Measurements from ENCODE around the gene RBM17.
A peak's percentile ranks its signal among the peaks of the same experiment; 100 is the strongest.
"Not testable (repeated sequence)": the region's sequence is repeated elsewhere in the genome, so short reads cannot be mapped to it uniquely, and the experiment has no call there.

Gene RBM17, protein sequence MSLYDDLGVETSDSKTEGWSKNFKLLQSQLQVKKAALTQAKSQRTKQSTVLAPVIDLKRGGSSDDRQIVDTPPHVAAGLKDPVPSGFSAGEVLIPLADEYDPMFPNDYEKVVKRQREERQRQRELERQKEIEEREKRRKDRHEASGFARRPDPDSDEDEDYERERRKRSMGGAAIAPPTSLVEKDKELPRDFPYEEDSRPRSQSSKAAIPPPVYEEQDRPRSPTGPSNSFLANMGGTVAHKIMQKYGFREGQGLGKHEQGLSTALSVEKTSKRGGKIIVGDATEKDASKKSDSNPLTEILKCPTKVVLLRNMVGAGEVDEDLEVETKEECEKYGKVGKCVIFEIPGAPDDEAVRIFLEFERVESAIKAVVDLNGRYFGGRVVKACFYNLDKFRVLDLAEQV

DNA sequence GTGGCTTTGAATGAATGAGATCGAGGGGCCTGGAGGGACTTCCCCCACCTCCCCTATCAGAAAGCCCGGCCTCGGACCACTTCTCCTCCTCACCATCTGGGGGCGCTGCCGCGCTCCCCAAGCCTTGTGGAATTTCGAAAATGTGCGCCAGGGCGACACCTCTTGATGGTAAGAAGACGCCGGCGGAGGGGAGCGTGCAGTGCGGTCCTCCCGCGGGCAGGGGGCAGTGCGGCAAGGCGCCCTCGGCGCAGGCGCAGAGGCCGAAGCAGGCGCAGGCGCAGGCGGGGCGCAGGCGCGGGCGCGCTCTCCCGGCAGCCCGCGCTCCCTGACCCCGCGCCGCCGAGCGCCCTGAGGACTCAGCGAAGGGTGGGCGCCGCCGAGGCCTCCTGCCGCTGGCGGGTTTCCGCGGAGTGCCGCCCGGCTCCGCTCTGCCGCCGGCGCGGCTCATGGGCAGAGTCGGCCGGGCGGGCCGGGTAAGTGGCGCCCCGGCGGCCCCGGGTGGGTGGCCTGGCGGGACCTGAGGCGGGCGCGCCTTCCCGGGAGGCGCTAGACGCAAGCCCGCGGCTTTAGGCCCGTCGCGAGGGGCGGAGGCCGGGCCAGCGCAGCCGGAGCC lies at the start of gene RBM17:
Gene RBM17, plus strand, starts transcription at position 314 of the 613 bp plus-strand sequence. CDS start 8,032 bp downstream, outside the sequence.
- DNase-seq, result peak; percentile 69

DNA sequence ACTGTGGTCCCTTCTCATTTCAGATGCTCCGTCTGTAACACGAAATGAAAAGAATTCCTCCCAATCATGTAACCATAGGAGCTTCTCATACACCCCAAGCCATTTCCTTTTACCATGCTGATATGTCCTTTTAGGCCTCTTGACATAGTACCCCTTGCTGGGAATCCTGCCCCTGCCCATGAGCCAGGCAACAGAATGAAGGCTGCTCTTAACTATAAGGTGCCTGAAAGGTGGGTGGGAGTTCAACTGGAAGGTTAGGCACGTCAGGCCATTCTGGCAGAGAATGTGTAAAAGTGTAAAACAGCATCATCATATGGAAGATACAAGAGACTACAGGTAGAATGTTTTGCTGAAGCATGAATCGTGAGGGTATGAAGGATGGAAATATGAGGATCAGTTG lies 49.1 kb upstream of the RBM17 start:
- DNase-seq, result no peak

DNA sequence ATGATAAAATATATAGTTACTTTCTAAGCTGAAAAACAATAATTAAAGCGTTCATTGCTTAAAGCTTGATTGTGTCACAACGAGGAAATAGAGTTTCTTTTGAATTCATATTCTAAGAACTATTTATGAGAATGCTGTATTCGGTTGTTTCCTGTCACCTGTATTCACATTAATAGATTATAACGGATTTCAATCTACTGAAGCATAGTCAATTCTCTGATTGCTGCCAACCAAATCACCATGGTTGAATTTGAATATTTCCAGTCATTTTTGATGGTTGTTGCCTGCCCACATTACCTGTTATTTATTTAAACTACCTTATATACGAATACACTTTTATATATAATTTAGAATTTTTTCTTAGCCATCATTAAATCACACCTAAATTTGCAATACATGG lies 48.6 kb upstream of the RBM17 start:
- no peak for DNase-seq

DNA sequence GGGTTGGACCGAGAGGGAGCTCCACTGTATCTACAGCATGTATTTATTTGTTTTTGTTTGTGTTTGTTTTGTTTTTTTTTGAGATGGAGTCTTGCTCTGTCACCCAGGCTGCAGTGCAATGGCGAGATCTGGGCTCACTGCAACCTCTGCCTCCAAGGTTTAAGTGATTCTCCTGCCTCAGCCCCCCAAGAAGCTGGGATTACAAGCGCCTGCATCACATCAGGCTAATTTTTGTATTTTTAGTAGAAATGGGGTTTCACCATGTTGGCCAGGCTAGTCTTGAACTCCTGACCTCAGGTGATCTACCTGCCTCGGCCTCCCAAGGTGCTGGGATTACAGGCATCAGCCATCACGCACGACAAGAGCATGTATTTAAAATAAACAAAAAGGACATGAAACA lies 45.5 kb upstream of the RBM17 start:
- not testable (repeated sequence) for DNase-seq

DNA sequence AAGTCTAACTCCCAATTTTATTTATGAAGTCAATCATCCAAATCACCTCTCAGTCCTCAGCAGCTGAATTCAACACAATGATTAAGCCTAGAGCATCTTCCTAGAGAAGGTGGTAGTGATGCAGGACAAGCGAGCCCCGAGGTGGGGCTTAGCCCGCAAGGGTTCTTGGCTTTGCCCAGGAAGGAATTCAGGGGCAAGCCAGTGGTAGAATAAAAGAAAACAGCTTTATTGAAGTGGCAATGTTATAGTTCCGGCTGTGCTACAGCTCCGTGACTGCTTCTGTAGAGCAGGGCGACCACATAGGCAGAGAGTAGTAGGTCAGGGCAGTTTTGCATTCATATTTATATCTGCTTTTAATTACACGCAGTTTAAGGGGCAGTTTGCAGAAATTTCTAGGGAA lies 44.8 kb upstream of the RBM17 start:
- DNase-seq, result no peak

DNA sequence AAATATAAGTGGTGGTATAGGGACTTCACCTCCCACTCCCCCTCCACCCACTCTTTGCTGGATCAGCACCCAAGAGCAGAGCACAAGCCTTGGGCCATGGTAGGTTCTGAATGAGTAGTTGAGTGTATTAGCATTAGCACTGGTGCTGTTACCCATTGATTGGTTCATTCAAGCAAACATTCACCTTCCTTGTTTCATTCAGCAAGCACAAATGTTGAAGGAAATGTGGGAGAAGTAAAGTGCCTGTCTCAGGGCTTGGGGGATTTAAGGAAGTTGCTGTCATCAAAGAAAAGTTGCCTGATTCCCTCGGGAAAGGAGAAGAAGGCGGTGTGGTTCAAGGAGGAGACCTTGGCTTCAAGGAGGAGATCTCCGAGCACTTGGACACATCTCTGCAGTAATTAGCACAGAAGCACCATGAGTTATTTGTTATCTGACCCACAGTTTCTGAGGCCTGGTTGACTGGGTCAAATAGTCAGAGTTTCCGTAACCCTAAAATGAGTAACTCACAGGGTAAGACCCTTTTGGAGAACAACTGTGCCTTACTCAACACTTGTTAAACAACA lies 44.0 kb upstream of the RBM17 start:
- DNase-seq, result no peak

DNA sequence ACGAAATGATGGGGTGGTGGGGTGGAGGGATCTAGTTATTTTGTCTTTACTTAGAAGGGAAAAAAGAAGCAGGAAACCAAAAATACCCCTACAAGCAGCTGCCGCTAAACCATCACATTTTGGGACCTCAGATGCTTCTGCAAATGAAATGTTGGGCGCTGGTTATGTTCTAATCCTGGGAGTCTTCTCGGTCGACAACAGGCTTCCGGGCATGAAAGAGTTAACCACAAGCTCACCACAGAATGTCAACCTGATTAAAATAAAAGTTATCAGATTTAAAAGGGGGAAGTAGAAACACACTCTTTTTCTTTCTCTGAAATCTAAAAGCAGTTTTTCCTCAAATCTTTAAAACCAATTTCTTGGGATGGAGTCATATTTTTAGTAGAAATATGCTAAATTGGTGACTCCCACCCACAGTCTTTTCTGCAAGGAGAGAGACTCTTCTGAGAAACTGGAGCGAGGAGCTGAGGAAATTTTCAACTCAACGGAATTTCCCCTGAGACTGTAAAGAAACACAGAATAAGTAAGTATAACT lies 43.5 kb upstream of the RBM17 start:
- DNase-seq, result no peak

DNA sequence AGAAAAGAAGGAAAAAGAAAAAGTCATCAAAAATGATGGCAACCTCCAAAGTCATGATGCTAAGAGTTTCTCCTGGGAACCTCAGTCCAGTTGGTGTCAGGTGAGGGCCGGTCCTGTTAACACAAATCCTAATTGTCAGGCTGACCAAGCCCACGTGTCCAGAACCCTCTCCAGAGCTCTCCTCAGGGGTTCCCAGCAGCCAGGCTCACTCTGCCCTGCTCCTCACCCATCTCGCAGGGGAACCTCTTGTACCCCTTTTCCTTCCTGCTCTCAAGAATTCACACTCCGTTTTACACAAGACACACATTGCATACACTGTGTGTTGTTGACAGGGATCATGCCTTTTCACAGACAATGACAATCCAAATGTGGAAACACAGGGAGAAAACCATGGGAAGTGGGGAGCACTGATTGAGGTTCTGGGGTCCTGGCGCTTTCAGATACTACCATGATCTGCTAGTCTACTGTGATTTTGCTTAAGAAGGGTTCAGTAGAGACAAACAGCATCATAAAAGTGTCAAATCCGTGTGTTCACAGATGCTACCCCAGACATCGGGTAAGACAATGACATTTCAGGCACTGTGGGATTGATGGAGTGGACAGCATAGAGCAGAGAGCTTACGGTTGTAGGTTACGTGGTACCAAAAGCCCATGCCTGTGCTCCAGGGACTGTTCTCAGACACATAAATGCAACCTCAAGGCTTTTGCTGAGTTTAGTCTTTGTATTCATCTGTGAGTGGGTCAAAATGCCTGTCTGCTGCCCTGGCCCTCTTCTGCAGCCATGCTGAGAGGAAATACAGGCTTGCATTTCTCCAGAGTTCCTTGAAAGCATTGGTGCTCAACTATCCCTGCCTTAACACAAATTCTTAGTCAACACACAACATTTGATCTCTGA lies 42.7 kb upstream of the RBM17 start:
- DNase-seq, result no peak

DNA sequence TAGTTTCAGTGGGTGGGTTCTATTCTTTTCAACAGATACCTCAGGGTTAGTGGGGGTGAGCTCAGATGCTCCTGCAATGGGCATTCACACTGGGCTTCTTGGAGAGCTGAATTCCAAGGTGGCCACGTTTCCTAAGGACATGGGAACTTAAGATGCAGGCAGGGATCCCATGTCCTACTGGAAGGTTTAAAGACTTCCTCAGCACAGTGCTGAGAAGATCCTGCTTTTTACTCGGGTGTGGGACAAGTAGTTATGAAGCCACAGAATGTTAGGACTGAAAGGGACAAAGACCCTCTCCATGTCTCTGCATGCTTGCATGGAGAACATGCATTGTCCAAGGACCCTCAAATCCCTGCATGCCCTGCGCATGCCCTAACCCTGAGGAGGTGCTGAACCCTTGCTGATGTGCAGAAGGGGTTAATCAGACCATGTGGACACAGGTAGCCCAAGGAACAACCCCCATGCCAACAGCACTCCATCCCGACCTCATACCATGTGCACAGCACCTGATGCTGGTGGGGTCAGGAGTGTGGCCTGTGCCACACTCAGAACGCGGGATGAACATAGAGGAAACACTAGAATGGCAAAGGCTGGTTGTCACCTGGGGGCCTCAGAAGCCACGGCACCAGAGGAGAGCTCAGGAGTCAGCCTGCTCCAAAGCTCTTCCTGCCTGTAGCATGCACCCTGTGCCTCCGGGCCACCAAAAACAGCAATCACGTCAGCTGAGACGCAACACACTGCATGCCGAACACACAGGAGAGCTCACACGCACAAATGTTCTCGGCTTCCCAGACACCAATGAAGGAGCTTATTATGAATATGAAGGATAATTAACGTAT lies 41.8 kb upstream of the RBM17 start:
- no peak for DNase-seq

DNA sequence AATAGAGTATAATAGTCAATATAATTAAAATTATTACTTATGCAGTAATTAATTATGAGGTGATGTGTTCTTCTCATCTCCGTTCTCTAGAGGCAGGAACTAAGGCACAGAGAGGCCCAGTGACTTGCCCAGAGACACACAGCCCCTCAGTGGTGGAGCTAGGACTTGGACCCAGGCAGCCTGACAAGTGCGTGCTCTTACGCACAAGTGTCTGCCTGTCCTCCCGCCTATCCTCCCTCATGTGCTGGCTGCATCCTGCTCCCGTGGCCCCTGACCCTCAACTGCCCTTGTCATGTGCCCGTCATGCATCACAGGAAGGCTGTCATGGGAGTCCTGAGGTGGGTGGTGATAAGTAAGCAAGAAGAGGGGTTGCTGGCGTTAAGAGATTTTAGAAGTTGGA lies 41.0 kb upstream of the RBM17 start:
- no peak for DNase-seq

DNA sequence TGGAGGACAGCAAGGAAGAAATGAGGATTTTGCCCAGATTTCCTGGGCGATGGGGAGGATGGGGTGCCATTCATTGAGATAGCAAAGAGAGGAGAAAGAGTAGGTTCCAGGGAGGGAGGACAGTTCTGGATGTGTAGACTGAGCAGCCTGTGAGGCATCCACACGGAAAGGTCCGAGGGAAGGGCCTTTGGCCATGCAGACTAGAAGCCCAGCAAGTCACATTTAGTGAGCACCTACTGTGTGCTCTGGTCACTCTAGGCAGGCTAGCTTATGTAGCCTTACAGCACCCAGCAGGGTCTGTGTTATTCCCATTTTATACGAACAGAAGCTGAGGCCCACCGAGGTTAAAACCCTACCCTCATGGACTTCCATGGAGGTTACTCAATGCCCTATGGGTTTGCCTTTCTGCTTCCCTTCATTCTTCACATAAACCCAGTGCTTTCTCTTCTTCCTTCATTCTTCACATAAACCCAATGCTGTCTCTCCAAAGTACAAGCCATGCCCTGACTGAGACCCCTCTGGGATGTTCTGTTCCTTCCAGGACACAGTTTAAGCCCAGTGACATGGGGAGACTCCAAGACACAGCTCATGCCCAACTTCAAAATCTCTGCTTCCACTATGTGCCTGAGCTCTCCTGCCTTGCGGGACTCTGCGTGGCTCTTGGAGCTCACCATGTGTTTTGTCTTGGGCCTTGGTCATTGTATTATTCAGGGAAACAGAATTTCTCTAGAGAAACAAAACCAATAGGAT lies 40.4 kb upstream of the RBM17 start:
- no peak for DNase-seq

DNA sequence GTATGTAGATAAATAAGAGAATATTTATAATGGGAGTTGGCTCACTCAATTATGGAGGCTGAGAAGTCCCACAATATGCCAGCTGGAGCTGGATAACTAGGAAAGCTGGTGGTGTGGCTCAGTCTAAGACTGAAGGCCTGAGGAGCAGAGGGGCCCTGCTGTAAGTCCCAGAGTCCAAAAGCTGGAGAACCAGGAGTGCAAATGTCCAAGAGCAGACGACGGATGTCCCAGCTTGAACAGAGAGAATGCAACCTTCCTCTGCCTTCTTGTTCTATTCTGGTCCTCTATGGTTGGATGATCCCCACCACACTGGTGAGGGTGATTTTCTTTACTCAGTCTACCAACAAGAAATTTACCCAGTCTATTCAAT lies 39.8 kb upstream of the RBM17 start:
- DNase-seq, result no peak

DNA sequence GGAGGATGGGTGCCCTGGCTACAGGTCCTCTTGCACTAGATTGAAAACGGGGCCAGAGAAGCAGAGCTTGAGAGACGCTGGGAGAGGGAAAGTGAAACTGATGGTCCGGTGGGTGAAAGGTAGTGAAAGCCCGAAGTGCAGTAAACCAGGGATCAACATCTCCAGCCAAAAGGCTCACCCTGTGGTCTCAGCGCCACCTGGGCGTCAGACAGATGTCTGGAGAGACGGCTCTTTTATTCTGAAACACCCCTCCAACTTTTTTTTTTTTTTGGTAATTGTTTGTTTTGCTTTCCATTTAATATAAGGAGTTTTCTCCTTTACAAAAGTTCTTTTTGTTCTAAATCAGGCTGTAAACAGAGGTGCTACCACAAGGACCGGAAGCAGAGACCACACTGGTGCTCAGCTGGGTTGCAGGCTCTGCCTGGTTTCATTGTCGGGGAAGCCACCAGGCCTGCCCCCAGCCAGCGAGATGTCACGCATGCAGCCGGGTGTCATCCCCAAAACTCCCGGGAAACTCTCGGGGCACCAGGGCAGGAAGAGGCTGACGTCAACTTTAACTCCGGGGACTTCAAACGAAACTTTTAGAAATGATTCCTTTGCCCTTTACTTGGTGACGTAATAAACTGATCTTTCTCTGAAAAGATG lies 37.9 kb upstream of the RBM17 start:
- DNase-seq, result no peak

DNA sequence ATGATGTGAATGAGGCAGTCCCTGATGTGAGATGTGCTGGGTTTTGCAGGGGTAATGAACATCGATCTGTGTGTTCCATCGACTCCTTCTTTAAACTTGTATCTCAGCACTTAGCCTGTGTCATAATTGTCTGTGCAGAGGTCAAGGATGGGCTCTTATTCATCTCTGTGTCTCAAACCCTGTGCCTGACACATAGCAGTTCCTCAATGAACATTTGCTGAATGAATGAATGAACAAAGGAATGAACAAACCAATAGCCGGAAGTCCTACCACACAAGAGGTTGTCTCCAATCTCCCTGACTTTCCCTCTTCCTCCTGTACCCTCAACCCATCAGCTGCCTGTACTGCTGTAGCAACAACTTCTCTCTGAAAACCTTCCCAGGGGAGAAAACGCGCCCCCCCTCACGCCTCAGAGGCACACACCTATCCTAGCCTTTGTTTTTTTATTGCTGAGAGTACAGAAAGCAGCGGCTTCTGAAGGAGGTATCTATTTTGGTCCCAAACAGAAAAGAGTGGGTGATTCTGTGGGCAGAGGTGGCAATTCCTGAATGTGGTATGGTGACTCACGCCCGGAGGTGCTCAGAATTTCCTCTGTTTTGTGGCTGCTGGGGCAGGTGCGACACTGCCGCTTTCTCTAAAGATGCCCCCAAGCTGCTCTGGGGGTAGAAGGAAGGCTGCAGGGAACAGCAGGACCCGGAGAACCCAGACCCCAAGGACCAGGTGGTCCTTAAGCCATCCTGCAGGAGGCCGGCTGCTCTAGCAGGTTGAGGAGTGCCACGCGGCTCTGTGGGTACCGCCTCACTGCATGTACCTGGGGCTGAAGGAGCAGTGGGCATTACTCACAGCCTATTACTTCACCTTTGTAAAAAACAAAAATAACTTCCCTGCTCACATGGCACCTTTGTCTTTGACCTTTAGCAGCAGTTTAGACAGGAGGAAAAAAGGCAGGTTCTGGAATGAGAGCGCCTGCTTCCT lies 36.3 kb upstream of the RBM17 start:
- DNase-seq, result no peak

DNA sequence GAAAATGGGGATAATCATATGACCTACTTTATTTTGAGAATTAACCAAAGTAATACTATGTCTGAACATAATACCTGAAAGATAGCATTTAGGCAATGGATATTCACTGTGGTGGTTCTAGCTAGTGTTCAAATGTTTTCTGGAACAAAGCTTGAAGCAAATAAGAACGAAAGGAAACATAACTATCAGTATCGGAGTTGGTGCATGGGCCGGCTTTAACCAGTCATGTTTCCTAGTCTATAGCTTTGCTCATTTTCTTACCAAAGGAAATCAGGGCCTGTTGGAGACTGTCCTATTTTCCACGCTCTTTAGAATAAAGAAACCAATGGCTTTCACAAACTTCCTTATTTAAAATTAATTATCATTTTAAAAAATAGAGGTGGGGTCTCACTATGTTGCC lies 35.5 kb upstream of the RBM17 start:
- no peak for DNase-seq

DNA sequence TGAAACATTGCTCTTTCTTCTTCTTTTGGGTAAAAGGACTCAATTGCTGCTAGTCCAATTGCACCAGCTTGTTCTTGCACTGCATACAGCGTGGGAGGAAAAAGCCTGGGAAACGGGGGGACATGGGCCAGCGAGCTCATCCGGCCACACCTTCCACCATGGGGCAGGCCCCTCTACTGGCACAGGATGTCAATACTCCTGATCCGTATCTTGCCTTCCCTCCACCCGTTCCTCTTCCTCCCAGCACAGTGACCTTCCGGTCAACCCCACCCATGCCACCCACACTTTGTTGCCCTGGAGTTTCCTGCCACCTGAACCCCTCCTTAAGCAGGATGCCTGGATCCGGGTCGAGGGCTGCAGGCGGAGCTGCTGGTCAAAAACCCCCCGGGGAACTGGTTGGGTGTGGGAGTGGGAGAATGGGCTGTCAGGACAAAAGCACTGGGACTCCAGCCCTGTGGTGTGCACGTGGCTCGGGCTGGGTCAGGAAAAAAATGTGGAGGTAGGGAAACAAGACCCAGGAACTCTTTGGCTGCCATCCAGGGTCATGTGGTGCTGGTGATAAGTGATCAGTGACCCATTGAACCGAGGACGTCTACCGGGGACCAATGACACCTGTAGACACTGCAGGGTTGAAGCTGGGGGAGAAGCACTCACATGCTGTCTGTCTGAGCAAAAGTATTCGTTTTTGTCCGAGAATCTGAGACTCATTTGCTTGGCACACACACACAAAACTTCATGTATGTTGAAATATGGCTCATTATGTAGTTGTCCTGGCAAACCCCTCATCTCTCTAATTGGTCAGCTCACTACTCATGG lies 34.8 kb upstream of the RBM17 start:
- no peak for DNase-seq

DNA sequence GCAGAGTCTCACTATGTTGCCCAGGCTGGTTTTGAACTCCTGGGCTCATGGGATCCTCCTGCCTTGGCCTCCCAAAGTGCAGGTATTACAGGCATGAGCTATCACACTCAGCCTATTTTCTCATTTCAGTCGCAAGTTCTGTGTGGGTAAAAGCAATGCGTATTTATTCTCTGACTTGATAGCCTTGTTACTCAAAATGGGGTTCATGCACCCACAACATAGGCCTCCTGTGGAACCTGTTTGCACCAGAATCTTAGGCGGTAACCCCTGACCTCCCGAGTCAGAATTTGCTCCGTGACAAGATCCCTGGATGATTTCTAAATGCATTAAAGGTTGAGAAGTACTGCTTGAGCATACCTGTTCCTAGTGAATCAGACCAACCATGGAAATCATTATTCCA lies 34.0 kb upstream of the RBM17 start:
- no peak for DNase-seq

DNA sequence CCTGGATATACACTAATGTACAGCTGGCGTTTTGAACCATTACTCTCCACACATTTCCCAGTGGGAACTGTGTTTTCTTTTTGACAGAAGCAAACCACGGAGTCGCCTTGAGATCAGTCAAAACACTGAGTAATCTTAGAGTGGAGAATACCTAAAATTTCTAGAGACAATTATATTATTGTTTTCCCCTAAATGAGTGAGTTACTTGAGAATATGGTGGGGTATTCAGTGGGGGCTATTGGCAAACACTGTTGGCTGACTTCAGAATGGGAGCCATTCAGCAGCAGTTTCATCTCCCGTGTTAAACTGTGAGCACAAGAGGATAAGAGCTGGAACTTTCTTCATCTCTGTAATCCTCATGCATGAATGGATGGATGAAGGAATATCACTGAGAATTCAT lies 32.9 kb upstream of the RBM17 start:
- DNase-seq, result no peak

Data from NCI-H2171 (cell line).